ENCODE results near the gene SPG21. TPM values are rescaled to one million over a fixed set of nuclear protein-coding genes. Genes with fewer than 3 reads are reported as not detected.

Gene SPG21
- total and polyA plus RNA-seq, 2 of the 8 experiments (the other 6 are each of a cell fraction or from before 2014, with no cell fraction given), result 67.3 to 72.7 TPM

- Histone ChIP-seq H3K27ac (ENCODE audit: low read depth, low read length) (no peak overlapping the region), H3K56ac (replicated peaks; ENCODE audit: insufficient read length, low read depth, low read length) (no peak overlapping the region), H3K27me3 (replicated peaks in 1 of 4; ENCODE audit: control insufficient read depth in 3 of 4, extremely low read depth in 1 of 4, insufficient read depth in 3 of 4, low read length in 3 of 4) (no peaks in the 10 kb centered on the region), H2AFZ (ENCODE audit: low read length) (no peak overlapping the region), H3K79me1 (ENCODE audit: low read depth, low read length) (no peaks in the 10 kb centered on the region), H3K4me3 (ENCODE audit: extremely low read depth in 1 of 4, insufficient read depth in 2 of 4, low read depth in 3 of 4, low read length in 4 of 4) (no peak overlapping the region), H3K18ac (ENCODE audit: extremely low read depth, low read length) (no peak overlapping the region), H2BK5ac (ENCODE audit: low read depth, low read length) (no peak overlapping the region), H2BK12ac (ENCODE audit: low read depth, low read length) (no peak overlapping the region), H4K91ac (replicated peaks; ENCODE audit: insufficient read length, low read length) (no peak overlapping the region), H4K20me1 (replicated peaks in 1 of 2; ENCODE audit: control insufficient read depth in 1 of 2, insufficient read depth in 2 of 2, low read length in 2 of 2) (peaks cover 0 to 2% of the 10 kb centered on the region in 2 experiments), H3K4ac (replicated peaks; ENCODE audit: insufficient read length, low read depth, low read length) (no peak overlapping the region), H3K14ac (ENCODE audit: insufficient read length) (no peak overlapping the region), H2BK20ac (ENCODE audit: low read length) (no peak overlapping the region), H2AK5ac (ENCODE audit: low read depth, low read length) (no peak overlapping the region), H3K4me1 (replicated peaks in 1 of 4; ENCODE audit: control insufficient read depth in 3 of 4, insufficient read depth in 4 of 4, low read length in 3 of 4) (no peaks in the 10 kb centered on the region), H3K9me3 (ENCODE audit: insufficient read depth in 2 of 2, low read depth in 1 of 2, low read length in 1 of 2) (no peaks in the 10 kb centered on the region), H3K36me3 (ENCODE audit: control insufficient read depth in 2 of 4, insufficient read depth in 4 of 4, low read length in 3 of 4) (peaks cover 7 to 49% (median 34%) of the 10 kb centered on the region in 4 experiments), H3K23ac (ENCODE audit: insufficient read length) (no peak overlapping the region), H2BK15ac (ENCODE audit: low read length) (no peak overlapping the region), H3K4me2 (ENCODE audit: insufficient read depth in 1 of 2, low read depth in 2 of 2, low read length in 2 of 2) (no peak overlapping the region), H2BK120ac (replicated peaks; ENCODE audit: low read depth, low read length) (no peak overlapping the region), H3K9ac (replicated peaks in 1 of 4; ENCODE audit: extremely low read depth in 1 of 4, low read depth in 3 of 4, low read length in 3 of 4) (no peak overlapping the region), H3K23me2 (ENCODE audit: low read depth, low read length) (no peaks in the 10 kb centered on the region), H4K5ac (ENCODE audit: insufficient read length, low read depth, low read length) (no peak overlapping the region), H4K8ac (ENCODE audit: extremely low read depth, insufficient read depth, low read length) (no peak overlapping the region), H3K79me2 (ENCODE audit: control insufficient read depth in 1 of 2, insufficient read depth in 2 of 2, low read length in 2 of 2) (no peaks in the 10 kb centered on the region)
- ChIA-PET CTCF (ENCODE audit: partially characterized antibody) (interaction anchor here (0.8 to 2.9 kb wide), 3 partner anchors 8 to 132 kb away, joined by 3 to 11 read pairs (median 3); no protein-coding TSS in a partner anchor), POLR2A (ENCODE audit: partially characterized antibody) (interaction anchor here (0.7 kb wide), 1 partner anchor 9 kb away, joined by 3 read pairs; no protein-coding TSS in a partner anchor)
- 100% methylated on average over 1 of the region's 1 CpG; no CpG with 5 or more reads in 1 of the 2 experiments for WGBS, 2 experiments (ENCODE audit: extremely low coverage in 1 of 2, insufficient coverage in 1 of 2, insufficient read length in 1 of 2, insufficient replicate concordance in 2 of 2, low coverage in 1 of 2, low lambda C conversion rate in 2 of 2, missing lambda C conversion rate in 1 of 2)
- FAIRE-seq (no peak), DNase-seq (ENCODE audit: low read depth in 1 of 2, low spot score in 2 of 2) (no peak)
- no peak for TF ChIP-seq RFX5 (IDR thresholded peaks at IDR 0.05; ENCODE audit: borderline replicate concordance, low read depth, low read length)
- TF ChIP-seq FOSL1 (IDR thresholded peaks at IDR 0.05; ENCODE audit: insufficient read depth, low read depth, low read length), result no peak
- TF ChIP-seq CBX8 (IDR thresholded peaks at IDR 0.05; ENCODE audit: borderline replicate concordance, low read depth, low read length), result no peak
- no peak for TF ChIP-seq ZNF274 (IDR thresholded peaks at IDR 0.05; ENCODE audit: borderline replicate concordance, extremely low read depth, low read length)
- no peak for TF ChIP-seq CBX5 (IDR thresholded peaks at IDR 0.05; ENCODE audit: low read depth, low read length)
- no peak for TF ChIP-seq CREB1 (IDR thresholded peaks at IDR 0.05)
- TF ChIP-seq EZH2 (IDR thresholded peaks at IDR 0.05; ENCODE audit: low read depth, low read length, severe bottlenecking), result no peak
- no peak for TF ChIP-seq SAP30 (IDR thresholded peaks at IDR 0.05; ENCODE audit: insufficient read depth, insufficient replicate concordance, low read length)
- no peak for TF ChIP-seq SIN3A (conservative IDR thresholded peaks at IDR 0.05 in 1 of 2, IDR thresholded peaks at IDR 0.05 in 1 of 2; ENCODE audit: low read depth in 1 of 2, low read length in 2 of 2)
Observed at GRCh38 chr15:64969401-64969800, 20.3 kb downstream of the SPG21 start.

All from H1 (cell line).